ENCODE data around the gene SPON1.

Gene SPON1

GRCh38 chr11:14229472-14229871 lies 266.9 kb downstream of the SPON1 start:
- H3K4me3 ChIP-seq (replicated peaks in 1 of 2; ENCODE audit: low read depth in 2 of 2, low read length in 2 of 2) = no peak overlapping the region
- DNase-seq (ENCODE audit: low read depth in 2 of 2) = no peak
- no peak for TF ChIP-seq CTCF (IDR thresholded peaks at IDR 0.05; ENCODE audit: low read depth, low read length)

- H3K4me3 ChIP-seq (replicated peaks in 1 of 2; ENCODE audit: low read depth in 2 of 2, low read length in 2 of 2) = no peak overlapping the region
- no peak for DNase-seq (ENCODE audit: low read depth in 2 of 2)
- no peak for TF ChIP-seq CTCF (IDR thresholded peaks at IDR 0.05; ENCODE audit: low read depth, low read length)
These were observed 267.9 kb downstream of the SPON1 start for GRCh38 chr11:14230407-14230806.

GRCh38 chr11:14232652-14233051 lies 270.1 kb downstream of the SPON1 start:
- no peak overlapping the region for H3K4me3 ChIP-seq (replicated peaks in 1 of 2; ENCODE audit: low read depth in 2 of 2, low read length in 2 of 2)
- peak; percentile 24 for TF ChIP-seq CTCF (IDR thresholded peaks at IDR 0.05; ENCODE audit: low read depth, low read length)
- no peak for DNase-seq (ENCODE audit: low read depth in 2 of 2)

- no peak for DNase-seq (ENCODE audit: low read depth in 2 of 2)
- TF ChIP-seq CTCF (IDR thresholded peaks at IDR 0.05; ENCODE audit: low read depth, low read length) = no peak
- H3K4me3 ChIP-seq (replicated peaks in 1 of 2; ENCODE audit: low read depth in 2 of 2, low read length in 2 of 2) = no peak overlapping the region
These were observed 271.9 kb downstream of the SPON1 start for GRCh38 chr11:14234446-14234845.

- no peak overlapping the region for H3K4me3 ChIP-seq (replicated peaks in 1 of 2; ENCODE audit: low read depth in 2 of 2, low read length in 2 of 2)
- TF ChIP-seq CTCF (IDR thresholded peaks at IDR 0.05; ENCODE audit: low read depth, low read length) = no peak
- no peak for DNase-seq (ENCODE audit: low read depth in 2 of 2)
These were observed 273.2 kb downstream of the SPON1 start for GRCh38 chr11:14235701-14236100.

- no peak for TF ChIP-seq CTCF (IDR thresholded peaks at IDR 0.05; ENCODE audit: low read depth, low read length)
- H3K4me3 ChIP-seq (replicated peaks in 1 of 2; ENCODE audit: low read depth in 2 of 2, low read length in 2 of 2) = no peak overlapping the region
- no peak for DNase-seq (ENCODE audit: low read depth in 2 of 2)
These were observed 275.0 kb downstream of the SPON1 start for GRCh38 chr11:14237444-14237961.

GRCh38 chr11:14240221-14240620 lies 277.7 kb downstream of the SPON1 start:
- TF ChIP-seq CTCF (IDR thresholded peaks at IDR 0.05; ENCODE audit: low read depth, low read length) = no peak
- H3K4me3 ChIP-seq (replicated peaks in 1 of 2; ENCODE audit: low read depth in 2 of 2, low read length in 2 of 2) = no peak overlapping the region
- no peak for DNase-seq (ENCODE audit: low read depth in 2 of 2)

All from cardiac fibroblast (primary cell).